Transverse colon (tissue), 4 donors: ENCODE data around the gene KLHDC2. TPM values are rescaled to one million over a fixed set of nuclear protein-coding genes. Genes with fewer than 3 reads are reported as not detected.

Experiments used
- DNase-seq: peaks from one replicate; pipeline ENCODE4 v3.0.0-alpha.2; 2019
- H3K27ac ChIP-seq, 4 donors: fragments of 200-600 bp; sonication (generic); 2 replicates each; pipeline ENCODE4 v1.5.1; 2016 to 2018; ENCODE audit warnings: inconsistent platforms in 4 of 4
- H3K27me3 ChIP-seq: fragments of 200-600 bp; sonication (generic); 2 replicates; pipeline ENCODE4 v1.5.1; 2017; ENCODE audit warnings: inconsistent platforms
- H3K36me3 ChIP-seq, 4 donors: fragments of 200-600 bp; sonication (generic); 2 replicates each; pipeline ENCODE4 v1.5.1; 2017 to 2019; ENCODE audit warnings: inconsistent platforms in 4 of 4
- H3K4me1 ChIP-seq, 4 donors: fragments of 200-600 bp; sonication (generic); 2 replicates each; pipeline ENCODE4 v1.5.1; 2017 to 2020; ENCODE audit warnings: inconsistent platforms in 4 of 4
- H3K4me3 ChIP-seq, 4 donors: fragments of 200-600 bp; sonication (generic); 1 replicate in 1 of 4; 2 replicates in 3 of 4; pipeline versions ENCODE4 v1.5.1 to v1.6.1; 2017 to 2019; ENCODE audit warnings: inconsistent platforms in 4 of 4
- H3K9me3 ChIP-seq, 2 donors: fragments of 200-600 bp; sonication (generic); 2 replicates each; pipeline ENCODE4 v1.5.1; 2017 to 2019; ENCODE audit warnings: inconsistent platforms in 2 of 2
- EP300 ChIP-seq: sonication (generic); formaldehyde crosslinking; IDR thresholded peaks from one replicate; pipeline ENCODE4 v1.6.1; 2017; ENCODE audit warnings: antibody characterized with exemption, low read depth
- POLR2A ChIP-seq: fragments of 450-650 bp; IDR thresholded peaks from one replicate; pipeline ENCODE4 v1.6.1; 2016; ENCODE audit warnings: antibody characterized with exemption, mild to moderate bottlenecking, moderate library complexity
- POLR2AphosphoS5 ChIP-seq, 3 donors: sonication (generic); formaldehyde crosslinking; IDR thresholded peaks; one replicate each; pipeline ENCODE4 v1.6.1; 2016; ENCODE audit warnings: antibody characterized with exemption in 3 of 3
- WGBS, 2 donors: methylation state at CpG; one replicate each; pipeline ENCODE4 v1.1.5; 2018; ENCODE audit warnings: low coverage in 1 of 2; 5-methylcytosine and 5-hydroxymethylcytosine counted together
- in situ Hi-C, 4 donors: fragments of 200-750 bp; cut with MboI; loops; one replicate each; pipeline versions ENCODE4 v1.15.0 to v1.15.1; 2017; ENCODE audit warnings: low sequenced_read_pairs in 3 of 4, low pct_ligation_motif_present in 1 of 4, low pct_unique_long_range_greater_than_20kb in 1 of 4
- intact Hi-C: fragments of 100-400 bp; cut with DNase I; formaldehyde crosslinking; loops from one replicate; pipeline ENCODE4 v1.15.1; 2023; ENCODE audit warnings: low total_unique reads
- total RNA-seq, 4 donors: library from RNA; depleted of rRNA; stranded (reverse); fragments of >200 nt; gene quantifications; one replicate each; pipeline ENCODE4 v1.1.0, GENCODE V29; 2016
- TF ChIP-seq, protein P1 (sequence below), 5 experiments: fragments of 200-600 bp in 3 of 5; fragments of 450-650 bp in 2 of 5; sonication (generic) in 3 of 5; IDR thresholded peaks; 1 replicate in 2 of 5; 2 replicates in 3 of 5; pipeline ENCODE4 v1.5.1; 2016 to 2017; ENCODE audit warnings: antibody characterized with exemption in 5 of 5, inconsistent platforms in 3 of 5, mild to moderate bottlenecking in 2 of 5, moderate library complexity in 1 of 5

KLHDC2 gene
- total RNA-seq, 4 donors from 2014 or later = 88.6 to 113 (median 109) TPM

DNA sequence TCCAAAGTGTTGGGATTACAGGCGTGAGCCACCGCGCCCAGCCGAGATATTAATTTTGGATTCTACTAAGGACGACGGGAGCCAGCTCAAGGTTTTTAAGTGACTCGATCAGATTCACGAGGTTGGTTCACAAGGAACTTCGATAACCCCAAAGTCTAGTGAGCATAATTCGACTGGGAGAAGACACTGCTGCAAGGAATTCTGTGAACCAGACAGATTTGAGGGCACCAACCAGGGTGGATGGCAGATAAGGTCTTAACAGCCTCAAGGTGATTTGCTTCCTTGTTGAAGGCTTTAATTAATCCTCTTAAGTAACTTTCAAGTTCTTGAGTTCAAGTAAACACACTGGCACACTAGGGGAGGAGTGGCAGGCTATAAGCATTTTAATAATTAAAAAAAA, 1.1 kb upstream of the KLHDC2 start:
- peak; percentile 13 for DNase-seq
- intact Hi-C loops = no loop called here

DNA sequence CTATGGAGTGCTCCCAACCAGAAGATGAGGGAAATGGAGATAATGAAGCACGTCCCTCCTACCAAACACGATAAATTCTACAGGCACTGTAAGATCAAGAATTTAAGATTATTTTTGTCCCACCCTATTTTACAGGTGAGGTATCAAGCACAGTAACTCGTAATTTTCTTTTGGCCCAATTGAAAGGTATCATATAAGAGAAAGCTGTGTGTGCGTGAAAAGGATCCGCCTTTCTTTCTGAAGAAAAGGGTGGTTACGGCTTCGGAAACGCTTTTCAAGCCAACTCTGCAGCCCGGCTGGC, 733 bp upstream of the KLHDC2 start:
- in situ Hi-C loops = loop anchor here in 3 of 4 donors (10.0 to 25.0 kb wide), 2 partner anchors 130 to 132 kb away; partner anchors contain the start of gene DNAAF2 (in 3 of the 3)
- 0% methylated on average over 6 to 9 of the region's 9 CpGs for WGBS, 2 donors
- intact Hi-C loops = no loop called here

More for the DNA sequence above, 1.1 kb upstream of the KLHDC2 start:
- Histone ChIP-seq H3K27ac (peak overlapping the region; percentile 98 to 100 (median 99)), H3K36me3 (peaks cover 0 to 3% (median 0%) of the 10 kb centered on the region in 4 donors), H3K27me3 (no peaks in the 10 kb centered on the region), H3K9me3 (no peaks in the 10 kb centered on the region), H3K4me3 (peak overlapping the region in 3 of 4 donors; percentile 84 to 99 (median 96)), H3K4me1 (peaks cover 21 to 39% (median 36%) of the 10 kb centered on the region in 4 donors)
- WGBS, 2 donors = 29 to 79% methylated on average over 4 to 10 of the region's 10 CpGs
- in situ Hi-C loops = loop anchor here in 3 of 4 donors (10.0 to 25.0 kb wide), 2 partner anchors 130 to 132 kb away; partner anchors contain the start of gene DNAAF2 (in 3 of the 3)
- TF ChIP-seq POLR2AphosphoS5 (IDR thresholded peaks at IDR 0.05) (no peak), EP300 (no peak), POLR2A (no peak)
- TF ChIP-seq, protein P1, sequence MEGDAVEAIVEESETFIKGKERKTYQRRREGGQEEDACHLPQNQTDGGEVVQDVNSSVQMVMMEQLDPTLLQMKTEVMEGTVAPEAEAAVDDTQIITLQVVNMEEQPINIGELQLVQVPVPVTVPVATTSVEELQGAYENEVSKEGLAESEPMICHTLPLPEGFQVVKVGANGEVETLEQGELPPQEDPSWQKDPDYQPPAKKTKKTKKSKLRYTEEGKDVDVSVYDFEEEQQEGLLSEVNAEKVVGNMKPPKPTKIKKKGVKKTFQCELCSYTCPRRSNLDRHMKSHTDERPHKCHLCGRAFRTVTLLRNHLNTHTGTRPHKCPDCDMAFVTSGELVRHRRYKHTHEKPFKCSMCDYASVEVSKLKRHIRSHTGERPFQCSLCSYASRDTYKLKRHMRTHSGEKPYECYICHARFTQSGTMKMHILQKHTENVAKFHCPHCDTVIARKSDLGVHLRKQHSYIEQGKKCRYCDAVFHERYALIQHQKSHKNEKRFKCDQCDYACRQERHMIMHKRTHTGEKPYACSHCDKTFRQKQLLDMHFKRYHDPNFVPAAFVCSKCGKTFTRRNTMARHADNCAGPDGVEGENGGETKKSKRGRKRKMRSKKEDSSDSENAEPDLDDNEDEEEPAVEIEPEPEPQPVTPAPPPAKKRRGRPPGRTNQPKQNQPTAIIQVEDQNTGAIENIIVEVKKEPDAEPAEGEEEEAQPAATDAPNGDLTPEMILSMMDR (IDR thresholded peaks at IDR 0.05) = no peak

DNA sequence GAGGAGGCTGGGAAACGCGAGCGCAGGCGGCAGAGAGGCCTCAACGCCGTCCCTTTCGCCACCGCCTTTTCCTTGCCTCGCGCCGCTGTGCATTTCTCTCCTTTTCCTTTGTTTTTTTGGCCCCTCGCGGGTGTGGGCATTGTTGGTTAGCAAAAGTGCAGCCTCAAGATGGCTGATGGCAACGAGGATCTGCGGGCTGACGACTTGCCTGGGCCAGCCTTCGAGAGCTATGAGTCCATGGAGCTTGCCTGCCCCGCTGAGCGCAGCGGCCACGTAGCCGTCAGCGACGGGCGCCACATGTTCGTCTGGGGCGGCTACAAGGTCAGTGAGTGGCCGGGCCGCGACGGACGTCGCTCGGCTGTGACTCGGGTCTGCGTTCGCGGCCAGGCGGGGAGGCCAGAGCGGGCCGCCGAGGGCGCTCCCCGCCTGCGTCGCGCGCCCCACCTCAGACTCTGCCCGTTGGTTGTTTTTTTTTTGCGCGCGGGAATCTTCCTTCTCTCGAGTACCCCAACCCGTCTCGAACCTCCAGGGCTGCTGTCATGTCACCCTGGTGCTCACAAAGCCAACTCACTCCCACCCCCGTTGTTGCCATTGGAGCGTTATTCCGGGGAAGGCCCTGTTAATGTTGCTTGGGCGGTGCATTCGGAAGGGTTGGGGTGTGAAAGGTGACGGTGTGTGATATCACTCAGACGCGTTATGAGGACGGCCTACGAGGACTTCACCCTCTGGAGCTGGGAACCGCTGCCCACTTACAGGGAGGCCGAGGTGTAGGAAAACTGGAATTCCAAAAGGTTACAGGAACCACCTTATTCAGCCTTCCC, 558 bp downstream of the KLHDC2 start:
- peak; percentile 71 for TF ChIP-seq POLR2A
- peak; percentile 62 to 86 (median 75) for TF ChIP-seq POLR2AphosphoS5 (IDR thresholded peaks at IDR 0.05)
- TF ChIP-seq, protein P1 (IDR thresholded peaks at IDR 0.05) = no peak
- no peak for TF ChIP-seq EP300
- intact Hi-C loops = no loop called here
- 0% methylated on average over 2 to 67 of the region's 67 CpGs for WGBS, 2 donors

More for the DNA sequence above, 733 bp upstream of the KLHDC2 start:
- peaks cover 0 to 5% (median 0%) of the 10 kb centered on the region in 4 donors for H3K36me3 ChIP-seq
- peaks cover 22 to 39% (median 38%) of the 10 kb centered on the region in 4 donors for H3K4me1 ChIP-seq
- H3K27me3 ChIP-seq = no peaks in the 10 kb centered on the region
- H3K4me3 ChIP-seq = peak overlapping the region; percentile 6 to 99 (median 90)
- H3K27ac ChIP-seq = peak overlapping the region; percentile 98 to 100 (median 99)
- DNase-seq = no peak
- H3K9me3 ChIP-seq = no peaks in the 10 kb centered on the region
- TF ChIP-seq EP300 (no peak), POLR2AphosphoS5 (IDR thresholded peaks at IDR 0.05) (no peak), POLR2A (no peak)
- TF ChIP-seq, protein P1 (IDR thresholded peaks at IDR 0.05) = no peak

DNA sequence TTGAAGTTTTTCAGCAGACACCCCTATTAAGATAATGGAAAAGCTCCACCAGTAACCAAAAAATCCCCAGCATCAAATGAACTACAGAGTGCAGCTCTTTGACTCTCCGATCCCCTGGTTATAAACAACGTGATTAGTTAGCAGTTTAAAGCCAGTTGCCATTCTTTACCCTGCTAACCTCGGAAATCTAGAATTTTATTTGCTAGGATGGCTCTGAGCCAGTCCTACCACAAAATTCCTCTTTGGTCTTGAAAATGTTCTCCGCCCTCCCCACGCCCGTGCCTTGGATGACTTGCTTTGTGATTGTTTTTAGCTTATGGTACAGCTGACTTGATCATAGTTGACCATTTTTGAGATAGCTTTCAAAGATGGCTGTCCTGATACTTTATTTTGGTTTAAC, 1.2 kb downstream of the KLHDC2 start:
- DNase-seq = peak; percentile 40
- H3K27me3 ChIP-seq = no peaks in the 10 kb centered on the region
- H3K36me3 ChIP-seq = peaks cover 0 to 14% (median 3%) of the 10 kb centered on the region in 4 donors
- no peaks in the 10 kb centered on the region for H3K9me3 ChIP-seq
- intact Hi-C loops (no loop called here), in situ Hi-C loops (loop anchor here in 3 of 4 donors (10.0 to 25.0 kb wide), 2 partner anchors 132 to 134 kb away; partner anchors contain the start of gene DNAAF2 (in 3 of the 3))
- H3K4me1 ChIP-seq = peaks cover 22 to 39% (median 38%) of the 10 kb centered on the region in 4 donors
- H3K27ac ChIP-seq = peak overlapping the region; percentile 98 to 100 (median 99)
- WGBS, 2 donors = 23% methylated on average over 6 of the region's 6 CpGs; no CpG with 5 or more reads in 1 of the 2 donors
- TF ChIP-seq POLR2AphosphoS5 (IDR thresholded peaks at IDR 0.05) (no peak), POLR2A (no peak), EP300 (no peak)
- TF ChIP-seq, protein P1 (IDR thresholded peaks at IDR 0.05) = no peak
- H3K4me3 ChIP-seq = peak overlapping the region; percentile 79 to 99 (median 90)

More for the DNA sequence above, 558 bp downstream of the KLHDC2 start:
- in situ Hi-C loops = loop anchor here in 3 of 4 donors (10.0 to 25.0 kb wide), 2 partner anchors 131 to 134 kb away; partner anchors contain the start of gene DNAAF2 (in 3 of the 3)
- Histone ChIP-seq H3K27ac (peak overlapping the region; percentile 98 to 100 (median 99)), H3K4me3 (peak overlapping the region; percentile 79 to 99 (median 90)), H3K4me1 (peaks cover 22 to 39% (median 38%) of the 10 kb centered on the region in 4 donors), H3K9me3 (no peaks in the 10 kb centered on the region), H3K36me3 (peaks cover 0 to 12% (median 2%) of the 10 kb centered on the region in 4 donors), H3K27me3 (no peaks in the 10 kb centered on the region)
- peak; percentile 81 for DNase-seq
